Measurements from ENCODE around the gene HTT. TPM values are rescaled to one million over a fixed set of nuclear protein-coding genes. Genes with fewer than 3 reads are reported as not detected.

The HTT gene
- total and polyA plus RNA-seq, 10 of the 15 experiments (the other 5 are each of a cell fraction or from before 2014, with no cell fraction given), result 3.3 to 113 (median 43.3) TPM

DNA sequence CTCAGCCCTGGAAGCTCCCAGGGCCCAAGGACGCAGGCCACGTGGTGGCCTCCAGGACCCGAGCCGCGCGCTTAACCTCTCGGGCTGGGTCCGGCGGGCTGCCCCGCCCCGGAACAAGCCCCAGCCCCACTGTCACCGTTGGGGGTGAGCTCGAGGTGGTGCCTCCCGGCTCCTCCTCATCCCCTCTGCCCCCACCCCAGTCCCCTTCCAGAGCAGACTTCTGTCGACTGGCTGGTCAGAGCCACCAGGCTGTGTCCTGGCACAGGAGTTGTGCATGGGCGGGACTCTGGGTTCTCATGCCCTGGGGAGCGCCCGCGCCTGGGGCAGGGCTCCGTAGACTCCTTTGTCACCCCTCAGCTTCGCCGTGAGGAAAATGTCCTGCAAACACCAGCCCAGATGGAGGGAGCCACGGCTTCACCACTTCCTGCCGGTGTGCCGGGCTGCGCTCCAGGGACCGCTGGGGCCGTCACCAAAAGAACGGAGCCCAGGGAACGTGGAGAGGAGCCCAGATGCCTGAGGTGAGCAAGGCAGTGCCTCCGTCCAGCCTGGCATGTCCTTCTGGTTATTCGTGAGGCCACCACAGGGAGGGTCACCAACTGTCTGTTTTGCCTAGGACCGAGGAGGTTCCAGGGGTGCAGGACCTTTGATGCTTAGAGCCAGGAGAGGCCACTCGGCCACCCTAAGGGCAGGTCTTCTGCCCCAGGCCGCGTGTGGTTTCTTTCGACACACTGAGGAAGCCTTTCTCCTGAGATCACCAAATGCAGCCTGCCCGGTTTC lies 211.3 kb downstream of the HTT start:
- peak overlapping the region; percentile 81 for H3K4me2 ChIP-seq (ENCODE audit: control insufficient read depth, insufficient read depth)
- peak overlapping the region; percentile 54 for H3K9ac ChIP-seq (ENCODE audit: control insufficient read depth, insufficient read depth, low read length)
- no peak overlapping the region for H3K4me3 ChIP-seq
- no peaks in the 10 kb centered on the region for H4K20me1 ChIP-seq (ENCODE audit: control insufficient read depth, insufficient read depth)
- no peaks in the 10 kb centered on the region for H3K79me2 ChIP-seq (ENCODE audit: control insufficient read depth, insufficient read depth, low read length)
- ChIA-PET CTCF (interaction anchor here (1.0 to 1.5 kb wide), 3 partner anchors 61 to 178 kb away, joined by 3 to 4 read pairs (median 4); no protein-coding TSS in a partner anchor), RAD21 (ENCODE audit: unreplicated experiment) (no interaction called here), SMC1A (ENCODE audit: uncharacterized antibody, unreplicated experiment) (interaction anchor here (0.9 to 1.7 kb wide), 2 partner anchors 29 to 61 kb away, joined by 4 to 5 read pairs; no protein-coding TSS in a partner anchor), POLR2A (interaction anchor here (0.6 kb wide), 1 partner anchor 206 kb away, joined by 9 read pairs; no protein-coding TSS in a partner anchor)
- peaks cover 14% of the 10 kb centered on the region for H3K4me1 ChIP-seq (ENCODE audit: control insufficient read depth, insufficient read depth, low read length)
- peak; percentile 98 for FAIRE-seq
- H2AFZ ChIP-seq (ENCODE audit: control insufficient read depth, low read depth, low read length), result peak overlapping the region; percentile 69
- intact Hi-C loops (cut with micrococcal nuclease; ENCODE audit: unreplicated experiment), result no loop called here
- H3K27ac ChIP-seq (ENCODE audit: control insufficient read depth, insufficient read depth), result no peak overlapping the region; the same call in 1 of the 2 replicates
- ATAC-seq, result peak; percentile 99
- 25% methylated on average over 23 of the region's 38 CpGs for WGBS (ENCODE audit: insufficient coverage, insufficient replicate concordance, low lambda C conversion rate, missing lambda C conversion rate)
- H3K27me3 ChIP-seq (replicated peaks in 1 of 2; ENCODE audit: control insufficient read depth in 2 of 2, insufficient read depth in 2 of 2, low read length in 1 of 2), result peaks cover 0 to 2% of the 10 kb centered on the region in 2 experiments; a peak in 2 of 4 replicates
- in situ Hi-C loops (cut with MboI), result no loop called here
- no peaks in the 10 kb centered on the region for H3K36me3 ChIP-seq (ENCODE audit: control insufficient read depth in 2 of 2, insufficient read depth in 2 of 2, low read length in 1 of 2)
- no TSS peak for BruUV-seq (replicated peaks)
- H3K9me3 ChIP-seq (replicated peaks; ENCODE audit: control insufficient read depth, insufficient read depth, low read length), result no peaks in the 10 kb centered on the region; the same call in 2 of the 3 replicates
- DNase-seq (ENCODE audit: low read depth, low spot score), result no peak
- no peak for TF ChIP-seq MTA3 (IDR thresholded peaks at IDR 0.05; ENCODE audit: borderline replicate concordance, low read length)
- peak; percentile 98; the same call in 1 of the 2 replicates for TF ChIP-seq SPI1 (IDR thresholded peaks at IDR 0.05; ENCODE audit: borderline replicate concordance, insufficient read depth, low read depth, low read length)
- TF ChIP-seq DPF2 (IDR thresholded peaks at IDR 0.05), result no peak
- no peak for TF ChIP-seq ELK1 (IDR thresholded peaks at IDR 0.05; ENCODE audit: low read depth, low read length)
- 0 out of 2 replicates have a peak, but pooled peaks have one; percentile 28 for TF ChIP-seq CBFB (IDR thresholded peaks at IDR 0.05; ENCODE audit: low read depth)
- TF ChIP-seq CREM (IDR thresholded peaks at IDR 0.05; ENCODE audit: low read depth), result 0 out of 2 replicates have a peak, but pooled peaks have one; percentile 40
- no peak for TF ChIP-seq CREB1 (IDR thresholded peaks at IDR 0.05; ENCODE audit: low read depth)
- no peak for TF ChIP-seq HDAC2 (IDR thresholded peaks at IDR 0.05)
- TF ChIP-seq SIX5 (IDR thresholded peaks at IDR 0.05; ENCODE audit: low read depth, low read length, severe bottlenecking), result no peak
- no peak for TF ChIP-seq TCF7 (IDR thresholded peaks at IDR 0.05; ENCODE audit: borderline replicate concordance)
- peak in 1 of 2 experiments; percentile 34; a peak in 1 of 4 replicates for TF ChIP-seq BHLHE40 (IDR thresholded peaks at IDR 0.05; ENCODE audit: borderline replicate concordance in 1 of 2, low read depth in 2 of 2, low read length in 1 of 2)
- no peak; the same call in none of the 2 replicates for TF ChIP-seq ATF7 (IDR thresholded peaks at IDR 0.05; ENCODE audit: low read depth)
- TF ChIP-seq, protein P1, sequence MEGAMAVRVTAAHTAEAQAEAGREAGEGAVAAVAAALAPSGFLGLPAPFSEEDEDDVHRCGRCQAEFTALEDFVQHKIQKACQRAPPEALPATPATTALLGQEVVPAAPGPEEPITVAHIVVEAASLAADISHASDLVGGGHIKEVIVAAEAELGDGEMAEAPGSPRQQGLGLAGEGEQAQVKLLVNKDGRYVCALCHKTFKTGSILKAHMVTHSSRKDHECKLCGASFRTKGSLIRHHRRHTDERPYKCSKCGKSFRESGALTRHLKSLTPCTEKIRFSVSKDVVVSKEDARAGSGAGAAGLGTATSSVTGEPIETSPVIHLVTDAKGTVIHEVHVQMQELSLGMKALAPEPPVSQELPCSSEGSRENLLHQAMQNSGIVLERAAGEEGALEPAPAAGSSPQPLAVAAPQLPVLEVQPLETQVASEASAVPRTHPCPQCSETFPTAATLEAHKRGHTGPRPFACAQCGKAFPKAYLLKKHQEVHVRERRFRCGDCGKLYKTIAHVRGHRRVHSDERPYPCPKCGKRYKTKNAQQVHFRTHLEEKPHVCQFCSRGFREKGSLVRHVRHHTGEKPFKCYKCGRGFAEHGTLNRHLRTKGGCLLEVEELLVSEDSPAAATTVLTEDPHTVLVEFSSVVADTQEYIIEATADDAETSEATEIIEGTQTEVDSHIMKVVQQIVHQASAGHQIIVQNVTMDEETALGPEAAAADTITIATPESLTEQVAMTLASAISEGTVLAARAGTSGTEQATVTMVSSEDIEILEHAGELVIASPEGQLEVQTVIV (IDR thresholded peaks at IDR 0.05; ENCODE audit: borderline replicate concordance, partially characterized antibody), result no peak
- TF ChIP-seq NFYA (IDR thresholded peaks at IDR 0.05; ENCODE audit: borderline replicate concordance, low read depth, low read length), result no peak
- TF ChIP-seq RELA (IDR thresholded peaks at IDR 0.05; ENCODE audit: borderline replicate concordance, partially characterized antibody), result no peak
- no peak for TF ChIP-seq NFXL1 (IDR thresholded peaks at IDR 0.05; ENCODE audit: borderline replicate concordance)
- TF ChIP-seq, protein P2, sequence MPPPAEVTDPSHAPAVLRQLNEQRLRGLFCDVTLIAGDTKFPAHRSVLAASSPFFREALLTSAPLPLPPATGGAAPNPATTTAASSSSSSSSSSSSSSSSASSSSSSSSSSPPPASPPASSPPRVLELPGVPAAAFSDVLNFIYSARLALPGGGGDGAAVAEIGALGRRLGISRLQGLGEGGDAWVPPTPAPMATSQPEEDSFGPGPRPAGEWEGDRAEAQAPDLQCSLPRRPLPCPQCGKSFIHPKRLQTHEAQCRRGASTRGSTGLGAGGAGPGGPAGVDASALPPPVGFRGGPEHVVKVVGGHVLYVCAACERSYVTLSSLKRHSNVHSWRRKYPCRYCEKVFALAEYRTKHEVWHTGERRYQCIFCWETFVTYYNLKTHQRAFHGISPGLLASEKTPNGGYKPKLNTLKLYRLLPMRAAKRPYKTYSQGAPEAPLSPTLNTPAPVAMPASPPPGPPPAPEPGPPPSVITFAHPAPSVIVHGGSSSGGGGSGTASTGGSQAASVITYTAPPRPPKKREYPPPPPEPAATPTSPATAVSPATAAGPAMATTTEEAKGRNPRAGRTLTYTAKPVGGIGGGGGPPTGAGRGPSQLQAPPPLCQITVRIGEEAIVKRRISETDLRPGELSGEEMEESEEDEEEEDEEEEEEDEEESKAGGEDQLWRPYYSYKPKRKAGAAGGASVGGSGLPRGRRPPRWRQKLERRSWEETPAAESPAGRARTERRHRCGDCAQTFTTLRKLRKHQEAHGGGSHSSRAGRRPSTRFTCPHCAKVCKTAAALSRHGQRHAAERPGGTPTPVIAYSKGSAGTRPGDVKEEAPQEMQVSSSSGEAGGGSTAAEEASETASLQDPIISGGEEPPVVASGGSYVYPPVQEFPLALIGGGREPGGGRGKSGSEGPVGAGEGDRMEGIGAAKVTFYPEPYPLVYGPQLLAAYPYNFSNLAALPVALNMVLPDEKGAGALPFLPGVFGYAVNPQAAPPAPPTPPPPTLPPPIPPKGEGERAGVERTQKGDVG (CRISPR knock-in tag; IDR thresholded peaks at IDR 0.05), result no peak

All from GM12878 (cell line).